HepG2 (cell line): ENCODE measurements around the gene GDF7. TPM values are rescaled to one million over a fixed set of nuclear protein-coding genes. Genes with fewer than 3 reads are reported as not detected.

Source experiments
- BRF2 ChIP-seq: sonication (generic); formaldehyde crosslinking; IDR thresholded peaks from 2 replicates; pipeline ENCODE4 v1.8.1; 2022; ENCODE audit warnings: mild to moderate bottlenecking, missing genetic modification reagents
- CBX1 ChIP-seq: IDR thresholded peaks from one replicate; pipeline ENCODE4 v1.6.1; 2016; ENCODE audit warnings: antibody characterized with exemption, low read depth
- CEBPZ ChIP-seq: IDR thresholded peaks from 2 replicates; pipeline ENCODE4 v1.6.1; 2012; ENCODE audit warnings: low read length, improper control_type of control experiment
- CHD4 ChIP-seq: fragments of 200-600 bp; sonication (generic); IDR thresholded peaks from 2 replicates; pipeline ENCODE4 v1.7.0; 2017; ENCODE audit warnings: mild to moderate bottlenecking, low read length, borderline replicate concordance
- DMAP1 ChIP-seq: IDR thresholded peaks from 2 replicates; pipeline ENCODE4 v1.6.1; 2016
- GATAD1 ChIP-seq: IDR thresholded peaks from 2 replicates; pipeline ENCODE4 v1.6.1; 2016; ENCODE audit warnings: missing genetic modification reagents, missing compliant biosample characterization
- HOXA7 ChIP-seq: sonication (generic); formaldehyde crosslinking; IDR thresholded peaks from 2 replicates; pipeline ENCODE4 v1.8.1; 2022; ENCODE audit warnings: mild to moderate bottlenecking, missing genetic modification reagents, moderate library complexity
- ISL2 ChIP-seq: sonication (generic); formaldehyde crosslinking; IDR thresholded peaks from 2 replicates; pipeline ENCODE4 v1.5.0; 2020; ENCODE audit warnings: missing genetic modification reagents
- NFE2 ChIP-seq: sonication (generic); formaldehyde crosslinking; IDR thresholded peaks from 2 replicates; pipeline ENCODE4 v1.4.0; 2020; ENCODE audit warnings: missing genetic modification reagents
- NR2F6 ChIP-seq, 2 experiments: IDR thresholded peaks; 2 replicates each; pipeline ENCODE4 v1.6.1; 2016; ENCODE audit warnings: antibody characterized with exemption in 1 of 2, mild to moderate bottlenecking in 1 of 2
- RARG ChIP-seq: sonication (generic); formaldehyde crosslinking; IDR thresholded peaks from 2 replicates; pipeline ENCODE4 v1.4.0; 2020; ENCODE audit warnings: low read depth, mild to moderate bottlenecking, missing genetic modification reagents
- XBP1 ChIP-seq: sonication (generic); formaldehyde crosslinking; IDR thresholded peaks from 2 replicates; pipeline ENCODE4 v1.5.0; 2020; ENCODE audit warnings: missing genetic modification reagents
- ZBTB21 ChIP-seq: sonication (generic); formaldehyde crosslinking; IDR thresholded peaks from 2 replicates; pipeline ENCODE4 v1.4.0; 2020; ENCODE audit warnings: missing genetic modification reagents
- ZBTB7A ChIP-seq: sonication (generic); formaldehyde crosslinking; IDR thresholded peaks from 2 replicates; pipeline ENCODE4 v1.8.0; 2022; ENCODE audit warnings: mild to moderate bottlenecking, missing genetic modification reagents
- ZFP62 ChIP-seq: sonication (generic); formaldehyde crosslinking; IDR thresholded peaks from 2 replicates; pipeline ENCODE4 v1.4.0; 2020; ENCODE audit warnings: missing genetic modification reagents
- ZFP82 ChIP-seq: sonication (generic); formaldehyde crosslinking; IDR thresholded peaks from 2 replicates; pipeline ENCODE4 v1.5.1; 2020; ENCODE audit warnings: mild to moderate bottlenecking, missing genetic modification reagents, borderline replicate concordance
- ZFYVE20 ChIP-seq: sonication (generic); formaldehyde crosslinking; IDR thresholded peaks from 2 replicates; pipeline ENCODE4 v1.8.0; 2023; ENCODE audit warnings: low read depth, mild to moderate bottlenecking, moderate library complexity, missing genetic modification reagents, borderline replicate concordance
- ZNF652 ChIP-seq: IDR thresholded peaks from 2 replicates; pipeline ENCODE4 v1.6.1; 2016; ENCODE audit warnings: low read depth, borderline replicate concordance
- polyA plus RNA-seq, 8 experiments: library from polyadenylated mRNA; depleted of rRNA in 3 of 8; stranded (reverse) in 7 of 8; unstranded in 1 of 8; fragments of >200 nt; fragmentation: Illumina TruSeq in 4 of 8; extraction: Trizol in 4 of 8; gene quantifications; 2 replicates each; pipeline versions ENCODE4 v1.2.1 to v1.2.3, GENCODE V29; 2011 to 2016; ENCODE audit warnings: low read depth in 4 of 8, missing spikeins in 1 of 8, mixed read lengths in 1 of 8; ENCODE audit not compliant: insufficient read depth in 1 of 8
- total RNA-seq, 5 experiments: library from RNA; depleted of rRNA; stranded (reverse); fragments of >200 nt; fragmentation: Illumina TruSeq; extraction: Trizol; gene quantifications; 2 replicates each; pipeline ENCODE4 v1.2.3, GENCODE V29; 2016; ENCODE audit warnings: low read depth in 1 of 5
- TF ChIP-seq, protein P1 (sequence below): sonication (generic); formaldehyde crosslinking; IDR thresholded peaks from 2 replicates; pipeline ENCODE4 v1.9.0; 2021; ENCODE audit warnings: missing genetic modification reagents, borderline replicate concordance
- TF ChIP-seq, protein P2 (sequence below): sonication (generic); formaldehyde crosslinking; IDR thresholded peaks from 2 replicates; pipeline ENCODE4 v1.5.1; 2020; ENCODE audit warnings: missing genetic modification reagents, mild to moderate bottlenecking, borderline replicate concordance
- TF ChIP-seq, protein P3 (sequence below): sonication (generic); formaldehyde crosslinking; IDR thresholded peaks from 2 replicates; pipeline ENCODE4 v1.4.0; 2020; ENCODE audit warnings: missing genetic modification reagents

GDF7 gene
- total and polyA plus RNA-seq, 2 of the 13 experiments (the other 11 are each of a cell fraction or from before 2014, with no cell fraction given) = 1.6 to 15.0 TPM

DNA sequence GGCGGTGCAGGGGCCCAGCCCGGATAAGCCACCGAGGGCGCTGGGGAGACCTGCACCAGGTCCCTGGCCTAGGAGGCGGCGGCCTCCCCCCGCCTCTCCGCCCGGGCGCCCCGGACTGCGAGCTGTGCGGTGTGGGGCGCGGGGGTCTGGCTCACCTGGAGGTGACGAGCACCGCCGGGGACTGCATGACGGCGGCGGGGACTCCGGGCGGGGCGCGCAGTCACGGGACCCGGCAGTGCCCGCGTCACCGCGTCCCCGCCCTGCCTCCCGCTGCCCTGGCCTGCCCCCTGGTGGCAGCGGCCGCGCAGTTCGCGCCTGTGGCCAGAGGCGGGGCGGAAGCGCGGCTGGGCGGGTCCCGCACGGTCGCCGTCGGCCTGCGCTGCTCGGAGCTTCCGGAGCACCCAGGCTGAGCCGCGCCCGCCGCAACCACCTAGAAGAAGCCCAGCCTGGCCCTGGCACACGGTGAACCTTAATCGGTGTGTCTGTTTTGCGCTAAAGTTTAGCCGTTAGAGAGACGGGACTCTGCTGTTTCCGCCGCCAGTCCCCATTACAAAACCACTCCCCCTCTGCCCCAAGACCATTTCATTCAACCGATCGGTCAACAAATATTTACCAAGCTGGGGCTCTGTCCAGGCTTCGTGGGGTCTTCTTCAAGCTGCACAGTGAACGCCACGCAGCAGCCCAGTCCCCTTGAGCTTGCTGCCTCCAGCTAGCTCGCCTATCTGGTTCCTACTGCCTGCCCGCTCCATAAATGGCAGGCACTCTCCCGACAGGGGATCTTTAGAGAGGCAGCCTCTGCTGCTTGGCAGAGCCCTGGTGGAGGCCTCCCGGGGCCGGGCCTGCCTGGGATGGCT is 15.8 kb upstream of the GDF7 start, which contains the start of gene HS1BP3 (continued):
- TF ChIP-seq ZFP82 = peak; percentile 96
- no peak for TF ChIP-seq ZBTB21 (CRISPR knock-in tag)
- no peak for TF ChIP-seq ZFYVE20 (CRISPR knock-in tag)
- no peak for TF ChIP-seq RARG (CRISPR knock-in tag)
- TF ChIP-seq XBP1 (CRISPR knock-in tag) = no peak
- peak; percentile 20; the same call in 1 of the 2 replicates for TF ChIP-seq ZFP62 (CRISPR knock-in tag)
- TF ChIP-seq CEBPZ = no peak
- TF ChIP-seq, protein P1, sequence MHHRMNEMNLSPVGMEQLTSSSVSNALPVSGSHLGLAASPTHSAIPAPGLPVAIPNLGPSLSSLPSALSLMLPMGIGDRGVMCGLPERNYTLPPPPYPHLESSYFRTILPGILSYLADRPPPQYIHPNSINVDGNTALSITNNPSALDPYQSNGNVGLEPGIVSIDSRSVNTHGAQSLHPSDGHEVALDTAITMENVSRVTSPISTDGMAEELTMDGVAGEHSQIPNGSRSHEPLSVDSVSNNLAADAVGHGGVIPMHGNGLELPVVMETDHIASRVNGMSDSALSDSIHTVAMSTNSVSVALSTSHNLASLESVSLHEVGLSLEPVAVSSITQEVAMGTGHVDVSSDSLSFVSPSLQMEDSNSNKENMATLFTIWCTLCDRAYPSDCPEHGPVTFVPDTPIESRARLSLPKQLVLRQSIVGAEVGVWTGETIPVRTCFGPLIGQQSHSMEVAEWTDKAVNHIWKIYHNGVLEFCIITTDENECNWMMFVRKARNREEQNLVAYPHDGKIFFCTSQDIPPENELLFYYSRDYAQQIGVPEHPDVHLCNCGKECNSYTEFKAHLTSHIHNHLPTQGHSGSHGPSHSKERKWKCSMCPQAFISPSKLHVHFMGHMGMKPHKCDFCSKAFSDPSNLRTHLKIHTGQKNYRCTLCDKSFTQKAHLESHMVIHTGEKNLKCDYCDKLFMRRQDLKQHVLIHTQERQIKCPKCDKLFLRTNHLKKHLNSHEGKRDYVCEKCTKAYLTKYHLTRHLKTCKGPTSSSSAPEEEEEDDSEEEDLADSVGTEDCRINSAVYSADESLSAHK (CRISPR knock-in tag) = no peak
- TF ChIP-seq CBX1 = peak; percentile 88
- TF ChIP-seq DMAP1 = peak; percentile 74
- TF ChIP-seq NR2F6 (IDR thresholded peaks at IDR 0.05) = no peak
- TF ChIP-seq NR2F6 (CRISPR knock-in tag; IDR thresholded peaks at IDR 0.05) = peak; percentile 10; the same call in 1 of the 2 replicates
- TF ChIP-seq HOXA7 (CRISPR knock-in tag) = no peak
- TF ChIP-seq BRF2 (CRISPR knock-in tag) = 0 out of 2 replicates have a peak, but pooled peaks have one; percentile 56
- no peak for TF ChIP-seq CHD4
- peak; percentile 66; the same call in 1 of the 2 replicates for TF ChIP-seq ZBTB7A (CRISPR knock-in tag)
- TF ChIP-seq GATAD1 = no peak; the same call in 1 of the 2 replicates
- TF ChIP-seq, protein P2, sequence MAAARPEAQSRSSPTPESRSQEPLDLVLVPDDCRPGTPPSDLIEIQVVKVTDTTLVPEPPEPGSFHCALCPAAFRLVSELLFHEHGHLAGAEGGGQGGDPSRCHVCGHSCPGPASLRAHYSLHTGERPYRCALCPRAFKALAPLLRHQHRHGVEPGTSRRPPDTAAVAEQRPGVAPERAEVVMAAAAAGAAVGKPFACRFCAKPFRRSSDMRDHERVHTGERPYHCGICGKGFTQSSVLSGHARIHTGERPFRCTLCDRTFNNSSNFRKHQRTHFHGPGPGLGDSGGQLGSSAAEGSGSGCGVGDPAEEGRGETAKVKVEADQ = peak; percentile 98
- no peak for TF ChIP-seq ISL2 (CRISPR knock-in tag)
- TF ChIP-seq ZNF652 = 0 out of 2 replicates have a peak, but pooled peaks have one; percentile 5
- TF ChIP-seq, protein P3, sequence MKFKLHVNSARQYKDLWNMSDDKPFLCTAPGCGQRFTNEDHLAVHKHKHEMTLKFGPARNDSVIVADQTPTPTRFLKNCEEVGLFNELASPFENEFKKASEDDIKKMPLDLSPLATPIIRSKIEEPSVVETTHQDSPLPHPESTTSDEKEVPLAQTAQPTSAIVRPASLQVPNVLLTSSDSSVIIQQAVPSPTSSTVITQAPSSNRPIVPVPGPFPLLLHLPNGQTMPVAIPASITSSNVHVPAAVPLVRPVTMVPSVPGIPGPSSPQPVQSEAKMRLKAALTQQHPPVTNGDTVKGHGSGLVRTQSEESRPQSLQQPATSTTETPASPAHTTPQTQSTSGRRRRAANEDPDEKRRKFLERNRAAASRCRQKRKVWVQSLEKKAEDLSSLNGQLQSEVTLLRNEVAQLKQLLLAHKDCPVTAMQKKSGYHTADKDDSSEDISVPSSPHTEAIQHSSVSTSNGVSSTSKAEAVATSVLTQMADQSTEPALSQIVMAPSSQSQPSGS (CRISPR knock-in tag) = no peak
- TF ChIP-seq NFE2 (CRISPR knock-in tag) = no peak
